Muscle of back (tissue), 13 donors: ENCODE data around the gene KRTAP5-6. TPM values are rescaled to one million over a fixed set of nuclear protein-coding genes. Genes with fewer than 3 reads are reported as not detected.

ENCODE experiments used
- DNase-seq, 3 donors: peaks; one replicate each; pipeline versions ENCODE4 v3.0.0 to v3.0.0-alpha.2; 2013
- long read RNA-seq, 9 donors: transcript quantifications; one replicate each; lab custom pipeline, GENCODE V29; 2026
- polyA plus RNA-seq, 10 donors: library from polyadenylated mRNA; unstranded; fragments of 120-200 nt; gene quantifications; one replicate each; pipeline ENCODE4 v1.2.1, GENCODE V29; 2013; ENCODE audit not compliant: insufficient read length in 10 of 10

Gene KRTAP5-6
- polyA plus RNA-seq: under 1 TPM in 7 of 10 donors, not detected in 3; 0.37 to 0.96 (median 0.61) TPM
- long read RNA-seq, donor 1: 0 reads
- long read RNA-seq, donor 2: 0 reads
- long read RNA-seq, donor 3: 0 reads
- long read RNA-seq, donor 4: 0 reads
- long read RNA-seq, donor 5: 0 reads
- long read RNA-seq, donor 6: 0 reads
- long read RNA-seq, donor 7: 0 reads
- long read RNA-seq, donor 8: 0 reads
- long read RNA-seq, donor 9: 0 reads

GRCh38 chr11:1696608-1697570 lies at the start of gene KRTAP5-6:
KRTAP5-6 (plus strand) TSS chr11:1697195; CDS start chr11:1697246, 51 bp downstream.
- no peak for DNase-seq

- no peak for DNase-seq
Measured at GRCh38 chr11:1647901-1648652, 48.9 kb upstream of the KRTAP5-6 start.

- no peak for DNase-seq
Measured at GRCh38 chr11:1648653-1649420, 48.2 kb upstream of the KRTAP5-6 start.

GRCh38 chr11:1650034-1650917 lies 46.7 kb upstream of the KRTAP5-6 start:
- no peak for DNase-seq

DNA sequence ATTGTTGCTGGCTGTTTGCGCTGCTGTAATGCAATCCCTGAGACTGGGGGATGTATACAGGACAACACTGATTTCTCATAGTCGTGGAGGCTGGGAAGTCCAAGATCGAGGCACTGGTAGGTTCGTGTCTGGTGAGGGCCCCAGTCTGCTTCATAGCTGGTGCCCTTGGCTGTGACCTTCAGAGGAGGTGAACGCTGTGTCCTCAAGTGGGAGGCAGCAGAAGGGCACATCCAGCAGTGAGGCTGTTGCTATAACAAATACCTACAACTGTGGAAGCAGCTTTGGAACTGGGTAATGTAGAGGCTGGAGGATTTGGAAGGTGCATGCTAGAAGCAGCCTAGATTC lies 46.1 kb upstream of the KRTAP5-6 start:
- no peak for DNase-seq

DNA sequence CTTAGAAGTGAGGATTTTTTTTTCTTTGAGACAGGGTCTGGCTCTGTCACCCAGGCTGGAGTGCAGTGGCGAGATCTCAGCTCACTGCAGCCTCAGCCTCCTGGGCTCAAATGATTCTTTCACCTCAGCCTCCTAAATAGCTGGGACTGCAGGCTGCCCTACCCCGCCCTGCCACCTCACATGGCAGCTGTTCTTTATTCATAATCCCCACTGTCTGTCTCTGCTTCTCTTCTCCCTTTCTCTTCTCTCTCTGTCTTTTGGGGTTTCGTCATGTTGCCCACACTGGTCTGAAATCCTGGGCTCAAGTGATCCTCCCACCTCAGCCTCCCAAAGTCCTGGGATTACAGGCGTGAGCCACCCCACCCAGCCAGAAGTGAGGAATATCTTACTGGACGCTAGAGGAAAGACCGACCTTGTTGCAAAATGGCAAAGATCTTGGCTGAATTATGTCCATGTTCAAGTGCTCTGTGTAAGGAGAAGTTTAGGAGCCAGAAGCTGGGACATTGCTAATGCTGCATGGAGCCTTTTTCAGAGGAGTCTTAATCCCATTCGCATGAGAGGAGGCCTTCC lies 45.5 kb upstream of the KRTAP5-6 start:
- DNase-seq: no peak

DNA sequence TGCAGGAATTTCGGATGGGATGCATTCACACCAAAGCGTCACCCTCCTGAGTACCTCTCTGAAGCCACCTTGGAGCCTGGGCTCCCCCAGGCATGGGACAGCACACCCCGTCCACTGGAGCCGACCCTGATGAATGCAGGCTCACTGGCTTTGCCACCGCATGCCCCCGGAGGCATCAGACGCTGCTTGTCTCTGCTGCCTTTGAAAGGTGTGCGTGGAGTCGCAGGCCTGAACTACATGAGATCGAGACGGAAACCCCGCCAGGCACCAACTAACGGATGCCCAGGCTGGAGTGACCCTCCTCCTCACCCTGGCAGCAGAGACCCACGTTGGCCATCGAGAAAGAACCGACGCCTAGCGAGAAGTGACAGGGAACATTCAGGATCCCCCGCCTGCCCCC lies 45.0 kb upstream of the KRTAP5-6 start:
- no peak for DNase-seq

- DNase-seq: no peak
Measured at GRCh38 chr11:1652442-1652770, 44.6 kb upstream of the KRTAP5-6 start.

DNA sequence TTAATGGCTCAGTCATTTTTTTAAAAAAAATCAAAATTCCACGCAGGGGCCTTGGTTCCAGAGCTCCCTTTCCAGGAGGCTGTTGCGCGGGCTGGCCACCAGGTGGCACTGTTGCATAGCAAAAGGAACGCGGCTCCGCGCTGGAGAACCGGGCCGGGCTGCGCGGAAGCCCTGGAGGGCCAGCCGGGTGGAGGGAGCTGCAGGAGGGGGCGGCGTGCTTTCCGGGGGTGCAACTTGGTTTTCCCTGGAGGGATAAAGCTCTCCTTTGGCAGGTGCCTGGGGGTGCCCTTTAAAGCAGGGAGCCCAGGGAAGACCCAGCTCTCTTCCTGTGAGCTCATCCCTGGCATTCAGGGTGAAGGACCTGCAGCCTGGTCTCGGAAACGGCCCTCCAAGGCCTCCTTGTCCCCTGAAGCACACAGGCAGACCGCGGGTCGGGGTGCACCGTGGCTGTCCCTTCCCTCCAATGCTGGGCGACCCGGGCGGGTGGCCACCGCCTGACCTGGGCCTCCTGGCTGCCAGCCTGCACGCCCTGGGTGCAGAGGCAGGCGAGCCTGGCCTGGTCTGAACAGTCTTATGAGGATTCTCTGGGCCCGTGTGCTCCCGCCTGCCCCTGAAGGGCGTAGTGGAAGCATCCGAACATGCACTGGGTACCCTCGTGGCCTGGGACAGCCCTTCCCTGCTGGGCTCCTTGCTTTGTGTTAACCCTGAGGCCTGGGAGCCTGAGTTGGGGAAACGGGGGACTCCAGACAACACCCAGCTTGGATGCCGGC lies 44.0 kb upstream of the KRTAP5-6 start:
- peak in 2 of 3 donors; percentile 82 to 85 for DNase-seq

DNA sequence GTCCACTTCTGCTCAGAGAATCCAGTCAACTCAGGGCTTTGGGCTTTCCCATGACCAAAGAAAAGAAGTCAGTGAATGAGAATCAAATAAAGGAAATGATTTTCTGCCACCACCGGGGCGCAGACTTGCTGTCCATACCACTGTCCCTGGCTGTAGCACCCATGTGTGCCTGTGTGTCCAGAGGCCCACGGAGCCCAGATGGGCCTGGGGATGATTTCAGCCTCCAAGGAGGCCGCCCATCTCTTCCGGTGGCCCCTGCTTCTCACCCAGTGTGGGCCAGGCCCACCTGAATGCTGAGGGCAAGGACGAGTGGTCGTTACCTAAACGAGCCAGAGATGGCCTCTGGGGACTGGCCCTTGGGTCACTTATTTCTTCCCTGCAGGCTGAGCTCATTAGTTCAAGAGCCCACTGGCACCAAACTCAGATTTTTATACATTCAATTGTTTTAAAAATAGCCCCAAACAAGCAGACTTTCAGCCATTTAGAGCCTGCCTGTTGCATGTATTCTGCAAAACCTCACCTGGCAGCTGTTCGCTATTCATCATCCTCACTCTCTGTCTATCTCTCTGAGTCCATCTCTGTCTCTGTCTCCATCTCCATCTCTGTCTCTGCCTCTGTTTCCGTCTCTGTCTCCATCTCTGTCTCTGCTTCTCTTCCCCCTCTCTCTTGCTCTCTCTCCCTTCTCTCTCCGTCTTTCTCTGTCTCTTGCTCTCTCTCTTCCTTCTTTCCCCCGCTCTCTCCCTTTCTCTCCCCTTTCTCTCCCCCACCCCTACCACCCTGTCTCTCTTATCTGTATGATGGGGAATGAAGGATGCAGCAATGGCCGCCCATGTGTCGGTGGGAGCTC lies 43.2 kb upstream of the KRTAP5-6 start:
- no peak for DNase-seq

GRCh38 chr11:1654388-1655167 lies 42.4 kb upstream of the KRTAP5-6 start:
- DNase-seq: peak in 1 of 3 donors; percentile 41

- DNase-seq: no peak
Measured at GRCh38 chr11:1655168-1656060, 41.6 kb upstream of the KRTAP5-6 start.

DNA sequence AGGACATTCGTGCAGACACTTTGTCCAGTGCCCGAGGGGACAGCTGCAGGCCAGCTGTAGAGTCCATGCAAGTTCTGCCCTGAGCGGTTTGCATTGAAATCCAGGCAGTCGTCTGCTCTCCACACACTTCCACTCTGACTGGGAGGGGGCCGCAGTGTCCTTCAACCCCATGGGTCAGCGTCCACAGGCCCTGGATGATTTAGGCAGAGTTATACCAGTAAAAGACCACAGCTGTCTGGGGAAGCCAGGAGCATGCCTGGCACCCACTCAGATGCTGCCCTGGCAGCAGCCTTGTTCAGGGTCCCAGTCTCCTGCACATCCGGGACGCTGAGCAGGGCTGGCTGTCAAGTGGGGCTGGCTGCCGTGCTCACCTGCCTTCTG lies 40.9 kb upstream of the KRTAP5-6 start:
- no peak for DNase-seq

DNA sequence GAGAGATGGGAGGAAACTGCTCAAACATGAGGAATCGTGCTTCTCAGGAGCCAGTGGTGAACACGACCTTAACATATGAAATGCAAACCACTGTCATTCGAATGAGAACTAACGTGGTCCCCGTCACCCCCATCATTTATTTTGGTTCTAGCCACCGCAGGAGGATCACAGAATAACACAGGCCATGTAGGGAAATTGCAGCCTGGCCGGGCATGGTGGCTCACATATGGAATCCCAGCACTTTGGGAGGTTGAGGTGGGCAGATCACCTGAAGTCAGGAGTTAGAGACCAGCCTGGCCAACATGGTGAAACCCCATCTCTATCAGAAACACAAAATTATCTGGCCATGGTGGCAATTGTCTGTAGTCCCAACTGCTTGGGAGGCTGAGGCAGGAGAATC lies 40.3 kb upstream of the KRTAP5-6 start:
- DNase-seq: no peak

DNA sequence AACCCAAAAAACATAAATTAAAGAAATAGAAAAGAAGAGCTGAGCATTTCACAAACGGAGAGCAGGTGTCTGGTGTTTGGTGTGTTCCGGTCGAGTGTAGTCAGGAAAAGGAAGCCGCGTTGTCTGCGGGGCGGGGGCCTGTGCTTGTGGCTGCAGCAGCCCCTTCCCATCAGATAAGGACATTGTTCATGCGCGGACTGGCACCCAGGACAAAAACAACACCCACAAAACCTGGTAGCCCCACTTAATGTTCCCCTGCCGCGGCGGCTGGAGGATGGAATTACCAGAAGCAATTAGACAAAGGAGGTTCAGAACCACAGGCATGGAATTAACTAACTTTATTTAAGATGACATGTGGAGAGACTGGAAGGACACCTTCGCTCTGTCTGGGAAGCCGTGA lies 37.5 kb upstream of the KRTAP5-6 start:
- DNase-seq: no peak

GRCh38 chr11:1660111-1660867 lies 36.7 kb upstream of the KRTAP5-6 start:
- no peak for DNase-seq
